Measurements from ENCODE around the gene RBM6.
A peak's percentile ranks its signal among the peaks of the same experiment; 100 is the strongest.

The RBM6 gene

DNA sequence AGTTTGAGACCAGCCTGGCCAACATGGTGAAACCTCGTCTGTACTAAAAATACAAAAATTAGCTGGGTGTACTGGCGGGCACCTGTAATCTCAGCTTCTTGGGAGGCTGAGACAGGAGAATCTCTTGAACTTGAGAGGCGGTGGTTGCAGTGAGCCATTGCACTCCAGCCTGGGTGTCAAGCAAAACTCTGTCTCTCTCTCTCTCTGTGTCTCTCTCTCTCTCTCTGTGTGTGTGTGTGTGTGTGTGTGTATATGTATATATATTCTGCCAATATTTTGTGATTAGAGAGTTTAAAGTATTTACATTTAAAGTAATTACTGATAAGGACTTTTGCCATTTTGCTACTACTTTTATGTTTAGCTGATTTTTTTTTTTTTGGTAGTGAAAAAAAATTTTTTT lies 15.7 kb downstream of the RBM6 start:
- TF ChIP-seq, protein P1, sequence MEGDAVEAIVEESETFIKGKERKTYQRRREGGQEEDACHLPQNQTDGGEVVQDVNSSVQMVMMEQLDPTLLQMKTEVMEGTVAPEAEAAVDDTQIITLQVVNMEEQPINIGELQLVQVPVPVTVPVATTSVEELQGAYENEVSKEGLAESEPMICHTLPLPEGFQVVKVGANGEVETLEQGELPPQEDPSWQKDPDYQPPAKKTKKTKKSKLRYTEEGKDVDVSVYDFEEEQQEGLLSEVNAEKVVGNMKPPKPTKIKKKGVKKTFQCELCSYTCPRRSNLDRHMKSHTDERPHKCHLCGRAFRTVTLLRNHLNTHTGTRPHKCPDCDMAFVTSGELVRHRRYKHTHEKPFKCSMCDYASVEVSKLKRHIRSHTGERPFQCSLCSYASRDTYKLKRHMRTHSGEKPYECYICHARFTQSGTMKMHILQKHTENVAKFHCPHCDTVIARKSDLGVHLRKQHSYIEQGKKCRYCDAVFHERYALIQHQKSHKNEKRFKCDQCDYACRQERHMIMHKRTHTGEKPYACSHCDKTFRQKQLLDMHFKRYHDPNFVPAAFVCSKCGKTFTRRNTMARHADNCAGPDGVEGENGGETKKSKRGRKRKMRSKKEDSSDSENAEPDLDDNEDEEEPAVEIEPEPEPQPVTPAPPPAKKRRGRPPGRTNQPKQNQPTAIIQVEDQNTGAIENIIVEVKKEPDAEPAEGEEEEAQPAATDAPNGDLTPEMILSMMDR (IDR thresholded peaks at IDR 0.05; ENCODE audit: low read depth, low read length), result no peak
- DNase-seq (ENCODE audit: low read depth in 2 of 2), result no peak
- H3K4me3 ChIP-seq (replicated peaks in 1 of 2; ENCODE audit: low read depth in 2 of 2, low read length in 2 of 2), result no peak overlapping the region

DNA sequence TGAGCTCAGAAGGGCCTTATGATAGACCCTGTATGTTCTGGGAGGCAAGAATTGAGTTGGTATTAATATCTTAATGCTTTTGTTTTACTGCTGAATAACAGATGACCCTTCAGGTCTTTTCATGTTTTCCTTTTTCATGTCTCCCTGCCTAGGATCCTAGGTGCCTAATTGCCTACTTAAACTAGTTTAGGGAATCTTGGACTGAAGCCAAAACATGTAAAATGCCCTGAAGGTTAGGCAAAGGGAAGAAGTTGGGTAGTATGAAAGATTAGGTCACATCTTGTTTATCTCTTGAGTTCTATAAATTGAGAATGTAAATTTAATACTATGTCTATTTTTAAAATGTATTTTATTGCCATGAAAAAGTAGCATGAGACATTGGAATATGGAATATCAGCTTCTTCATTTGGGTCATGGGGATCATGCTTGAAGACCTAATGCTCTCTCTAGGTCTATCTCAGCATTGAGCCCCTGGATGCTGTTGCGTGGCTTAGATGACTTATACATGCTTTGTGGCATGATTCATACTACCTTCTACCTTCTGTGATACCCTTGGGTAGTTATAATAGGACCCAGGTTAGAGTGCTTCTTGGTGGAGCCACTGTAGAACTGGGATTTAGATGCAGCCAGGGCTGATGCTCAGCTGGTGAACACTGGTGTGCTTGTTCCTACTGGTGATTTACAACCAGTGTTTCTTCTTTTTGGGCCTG lies 26.4 kb downstream of the RBM6 start:
- peak in 1 of 2 donors; percentile 31 for DNase-seq (ENCODE audit: low read depth in 2 of 2)
- TF ChIP-seq, protein P1 (IDR thresholded peaks at IDR 0.05; ENCODE audit: low read depth, low read length), result no peak
- H3K4me3 ChIP-seq (replicated peaks in 1 of 2; ENCODE audit: low read depth in 2 of 2, low read length in 2 of 2), result no peak overlapping the region

DNA sequence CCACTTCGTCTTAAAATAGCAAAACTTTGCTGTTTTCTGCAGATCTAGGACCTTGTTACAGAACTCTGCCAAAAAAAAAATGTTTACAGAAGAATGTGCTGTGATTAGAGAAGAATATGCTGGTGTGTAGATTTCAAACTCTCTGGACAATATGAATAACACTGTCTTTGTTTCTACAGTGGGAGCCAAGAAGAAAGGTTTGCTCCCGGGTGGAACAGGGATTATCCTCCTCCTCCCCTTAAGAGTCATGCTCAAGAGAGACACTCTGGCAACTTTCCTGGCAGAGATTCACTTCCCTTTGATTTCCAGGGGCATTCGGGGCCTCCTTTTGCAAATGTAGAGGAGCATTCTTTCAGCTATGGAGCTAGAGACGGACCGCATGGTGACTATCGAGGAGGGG lies 27.3 kb downstream of the RBM6 start:
- peak; percentile 35 to 60 for DNase-seq (ENCODE audit: low read depth in 2 of 2)
- H3K4me3 ChIP-seq (replicated peaks in 1 of 2; ENCODE audit: low read depth in 2 of 2, low read length in 2 of 2), result no peak overlapping the region
- TF ChIP-seq, protein P1 (IDR thresholded peaks at IDR 0.05; ENCODE audit: low read depth, low read length), result no peak

DNA sequence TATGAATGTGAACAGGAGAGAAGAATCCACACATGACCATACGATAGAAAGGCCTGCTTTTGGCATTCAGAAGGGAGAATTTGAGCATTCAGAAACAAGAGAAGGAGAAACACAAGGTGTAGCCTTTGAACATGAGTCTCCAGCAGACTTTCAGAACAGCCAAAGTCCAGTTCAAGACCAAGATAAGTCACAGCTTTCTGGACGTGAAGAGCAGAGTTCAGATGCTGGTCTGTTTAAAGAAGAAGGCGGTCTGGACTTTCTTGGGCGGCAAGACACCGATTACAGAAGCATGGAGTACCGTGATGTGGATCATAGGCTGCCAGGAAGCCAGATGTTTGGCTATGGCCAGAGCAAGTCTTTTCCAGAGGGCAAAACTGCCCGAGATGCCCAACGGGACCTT lies 28.4 kb downstream of the RBM6 start:
- H3K4me3 ChIP-seq (replicated peaks in 1 of 2; ENCODE audit: low read depth in 2 of 2, low read length in 2 of 2), result no peak overlapping the region
- no peak for DNase-seq (ENCODE audit: low read depth in 2 of 2)
- TF ChIP-seq, protein P1 (IDR thresholded peaks at IDR 0.05; ENCODE audit: low read depth, low read length), result no peak

DNA sequence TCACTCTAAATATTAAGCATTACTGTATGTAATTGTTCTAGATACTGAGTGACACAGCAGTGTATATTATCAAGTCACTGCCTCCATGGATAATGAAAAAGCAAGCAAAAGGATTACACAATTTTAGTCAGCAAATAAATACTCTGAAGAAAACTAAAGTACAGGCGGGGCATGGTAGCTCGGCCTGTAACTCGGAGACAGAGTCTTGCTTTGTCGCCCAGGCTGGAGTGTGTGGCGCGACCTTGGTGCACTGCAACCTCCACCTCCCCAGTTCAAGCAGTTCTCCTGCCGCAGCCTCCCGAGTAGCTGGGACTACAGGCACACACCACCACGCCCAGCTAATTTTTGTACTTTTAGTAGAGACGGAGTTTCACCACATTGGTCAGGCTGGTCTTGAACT lies 32.7 kb downstream of the RBM6 start:
- TF ChIP-seq, protein P1 (IDR thresholded peaks at IDR 0.05; ENCODE audit: low read depth, low read length), result no peak
- no peak for DNase-seq (ENCODE audit: low read depth in 2 of 2)
- H3K4me3 ChIP-seq (replicated peaks in 1 of 2; ENCODE audit: low read depth in 2 of 2, low read length in 2 of 2), result no peak overlapping the region

DNA sequence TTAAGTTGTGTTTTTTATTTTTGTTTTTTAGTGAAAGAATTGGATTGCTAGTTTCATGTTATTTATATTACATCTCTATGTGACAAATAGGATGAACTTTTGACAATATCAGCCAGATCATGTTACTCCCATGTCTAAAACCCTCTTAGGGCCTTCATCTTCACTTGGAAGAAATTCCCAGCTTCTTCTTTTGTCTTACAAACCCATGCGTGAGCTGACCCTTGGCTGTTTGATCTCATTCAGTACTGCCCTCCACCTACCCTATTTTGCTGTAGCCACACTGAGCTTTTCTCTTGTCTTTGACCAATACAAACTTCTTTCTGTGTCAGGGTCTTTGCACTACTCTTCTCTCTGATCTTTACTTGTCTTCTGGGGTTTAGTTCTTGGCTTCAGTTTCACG lies 37.0 kb downstream of the RBM6 start:
- TF ChIP-seq, protein P1 (IDR thresholded peaks at IDR 0.05; ENCODE audit: low read depth, low read length), result no peak
- DNase-seq (ENCODE audit: low read depth in 2 of 2), result no peak
- H3K4me3 ChIP-seq (replicated peaks in 1 of 2; ENCODE audit: low read depth in 2 of 2, low read length in 2 of 2), result no peak overlapping the region

DNA sequence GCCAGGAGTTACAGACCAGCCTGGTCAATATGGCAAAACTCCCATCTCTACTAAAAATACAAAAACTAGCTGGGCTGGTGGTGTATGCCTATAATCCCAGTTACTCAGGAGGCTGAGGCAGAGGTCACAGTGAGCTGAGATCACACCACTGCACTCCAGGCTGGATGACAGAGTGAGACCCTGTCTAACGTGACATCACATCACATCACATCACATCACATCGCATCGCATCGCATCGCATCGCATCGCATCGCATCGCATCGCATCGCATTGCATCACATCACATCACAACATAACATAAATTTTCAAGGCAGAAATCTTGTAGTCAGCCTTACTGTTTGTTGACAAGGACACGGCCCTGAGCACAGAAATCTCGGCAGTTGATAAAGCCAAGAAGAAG lies 44.4 kb downstream of the RBM6 start:
- DNase-seq (ENCODE audit: low read depth in 2 of 2), result no peak
- H3K4me3 ChIP-seq (replicated peaks in 1 of 2; ENCODE audit: low read depth in 2 of 2, low read length in 2 of 2), result no peak overlapping the region
- TF ChIP-seq, protein P1 (IDR thresholded peaks at IDR 0.05; ENCODE audit: low read depth, low read length), result no peak

Data from cardiac fibroblast (primary cell).